ENCODE results near the gene ARL10.
A peak's percentile ranks its signal among the peaks of the same experiment; 100 is the strongest.

Gene ARL10

DNA sequence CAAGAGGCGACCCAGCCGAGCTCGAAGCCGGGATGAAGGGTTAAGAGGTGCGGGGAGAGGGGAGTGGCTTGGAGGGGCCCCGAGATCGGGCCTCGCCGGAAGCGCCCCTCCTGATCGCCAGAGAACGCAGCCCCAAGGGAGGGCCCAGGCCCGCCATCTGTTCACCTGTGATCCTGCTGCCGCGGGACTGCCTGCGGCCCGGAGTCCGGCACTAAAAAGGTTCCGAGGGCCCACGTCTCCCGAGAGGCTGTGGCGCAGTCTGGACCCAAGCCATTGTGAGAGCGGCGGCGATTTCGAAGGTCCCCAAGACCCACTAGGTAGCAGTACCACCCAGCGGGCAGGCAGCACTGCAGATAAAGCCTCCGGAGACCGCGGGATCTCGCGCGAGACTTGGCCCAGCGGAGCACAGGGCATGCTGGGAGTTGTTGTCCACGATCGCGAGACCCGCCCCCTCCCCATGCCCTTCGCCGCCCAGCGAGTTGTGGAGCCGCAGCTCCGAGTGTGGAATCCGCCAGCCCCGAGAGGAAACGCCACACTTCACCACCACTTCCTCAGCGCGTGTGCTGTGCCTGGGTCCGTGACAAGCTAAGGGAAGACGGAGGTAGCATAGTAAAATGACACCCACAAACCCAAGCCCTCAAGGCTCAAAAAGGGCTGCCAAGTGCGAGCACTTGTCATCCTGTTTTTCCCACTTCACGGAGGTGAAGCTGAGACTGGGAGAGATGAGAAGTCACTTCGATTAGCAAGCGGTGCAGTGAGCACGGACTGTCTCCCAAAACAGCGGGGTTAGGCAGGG lies 3.7 kb upstream of the ARL10 start, which contains the start of gene KIAA1191:
Gene KIAA1191, minus strand, starts transcription at position 328 of the 796 bp plus-strand sequence. CDS start 2,256 bp downstream, outside the sequence.
- DNase-seq (ENCODE audit: low spot score): peak; percentile 91

DNA sequence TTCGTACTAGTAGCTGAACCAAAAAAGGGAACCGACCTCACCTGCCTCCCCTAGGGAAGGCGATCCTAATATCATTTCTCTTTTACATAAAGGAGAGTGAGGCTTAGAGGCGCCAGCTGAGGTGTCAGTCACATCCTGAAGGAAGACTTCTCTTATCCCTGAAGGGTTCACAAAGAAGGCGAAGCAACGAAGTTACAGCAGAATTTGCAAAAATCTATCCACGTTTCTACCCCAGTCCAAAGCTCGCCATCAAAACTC lies 3.1 kb upstream of the ARL10 start:
- DNase-seq (ENCODE audit: low spot score): no peak

DNA sequence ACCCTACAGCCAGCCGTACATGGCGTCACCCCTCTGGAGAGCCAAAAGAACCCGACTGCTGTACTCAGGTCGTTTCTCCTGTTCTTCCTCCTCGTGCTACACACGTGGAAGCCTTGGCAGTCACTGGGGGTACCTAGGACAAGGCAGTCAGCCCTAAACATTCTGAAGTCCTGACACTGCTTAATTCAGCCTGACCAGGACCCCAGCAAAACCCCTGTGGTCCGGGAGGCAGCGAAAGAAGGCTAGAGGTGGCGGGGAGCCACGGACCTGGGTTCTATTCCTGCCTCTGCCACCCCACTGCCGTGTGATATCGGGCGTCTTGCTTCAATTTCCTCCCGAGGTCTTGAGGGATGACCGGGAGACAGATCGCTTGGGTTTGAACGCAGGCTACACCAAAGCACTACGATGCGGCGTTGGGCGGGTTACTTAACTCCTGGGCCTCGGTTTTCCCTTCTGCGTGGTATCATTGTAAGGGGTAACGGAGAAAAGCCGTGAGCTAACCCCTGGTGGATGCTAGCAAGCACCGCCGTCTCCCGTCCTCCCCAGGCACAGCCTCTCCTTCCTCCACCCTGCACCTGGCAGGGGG lies 429 bp upstream of the ARL10 start:
- no peak for DNase-seq (ENCODE audit: low spot score)

DNA sequence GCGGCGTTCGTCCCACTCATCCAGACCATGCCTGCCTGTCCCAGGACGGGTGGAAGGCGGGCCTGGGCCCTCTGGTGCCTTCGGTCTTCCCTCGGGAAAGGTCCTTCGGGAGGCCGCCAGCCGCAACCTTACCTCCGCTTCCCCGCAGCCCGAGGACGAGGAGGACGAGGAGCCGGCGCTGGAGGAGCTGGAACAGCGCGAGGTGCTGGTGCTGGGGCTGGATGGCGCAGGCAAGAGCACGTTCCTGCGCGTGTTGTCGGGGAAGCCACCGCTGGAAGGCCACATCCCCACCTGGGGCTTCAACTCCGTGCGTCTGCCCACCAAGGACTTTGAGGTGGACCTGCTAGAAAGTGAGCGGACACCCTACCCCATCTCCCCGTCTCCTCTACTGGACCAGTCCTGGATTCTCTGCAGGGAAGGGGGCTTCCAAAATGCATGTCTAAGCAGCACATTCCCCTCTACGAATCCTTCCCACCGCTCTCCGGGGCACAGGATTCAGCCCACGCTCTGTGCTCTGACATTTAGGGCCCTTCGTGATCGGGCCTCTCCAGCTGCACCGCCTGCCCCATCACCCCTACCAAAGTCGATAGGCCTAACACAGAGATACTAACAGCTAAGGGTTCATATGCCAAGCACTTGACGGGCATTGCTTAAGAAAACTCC lies 1.1 kb downstream of the ARL10 start:
- no peak for DNase-seq (ENCODE audit: low spot score)

DNA sequence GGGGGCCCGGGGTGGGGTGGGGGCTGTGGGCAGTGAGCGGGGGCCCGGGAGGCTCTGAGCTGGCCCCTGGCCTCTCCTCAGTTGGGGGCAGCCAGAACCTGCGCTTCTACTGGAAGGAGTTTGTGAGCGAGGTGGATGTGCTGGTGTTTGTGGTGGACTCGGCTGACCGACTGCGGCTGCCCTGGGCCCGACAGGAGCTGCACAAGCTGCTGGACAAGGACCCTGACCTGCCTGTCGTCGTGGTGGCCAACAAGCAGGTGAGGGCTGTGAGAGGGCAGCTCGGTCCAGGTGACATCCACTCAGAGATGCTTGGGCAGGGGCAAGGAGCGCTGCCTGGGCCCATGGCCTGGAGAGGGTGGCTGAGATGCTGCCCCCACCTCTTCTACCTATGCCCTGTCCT lies 3.4 kb downstream of the ARL10 start:
- no peak for DNase-seq (ENCODE audit: low spot score)

DNA sequence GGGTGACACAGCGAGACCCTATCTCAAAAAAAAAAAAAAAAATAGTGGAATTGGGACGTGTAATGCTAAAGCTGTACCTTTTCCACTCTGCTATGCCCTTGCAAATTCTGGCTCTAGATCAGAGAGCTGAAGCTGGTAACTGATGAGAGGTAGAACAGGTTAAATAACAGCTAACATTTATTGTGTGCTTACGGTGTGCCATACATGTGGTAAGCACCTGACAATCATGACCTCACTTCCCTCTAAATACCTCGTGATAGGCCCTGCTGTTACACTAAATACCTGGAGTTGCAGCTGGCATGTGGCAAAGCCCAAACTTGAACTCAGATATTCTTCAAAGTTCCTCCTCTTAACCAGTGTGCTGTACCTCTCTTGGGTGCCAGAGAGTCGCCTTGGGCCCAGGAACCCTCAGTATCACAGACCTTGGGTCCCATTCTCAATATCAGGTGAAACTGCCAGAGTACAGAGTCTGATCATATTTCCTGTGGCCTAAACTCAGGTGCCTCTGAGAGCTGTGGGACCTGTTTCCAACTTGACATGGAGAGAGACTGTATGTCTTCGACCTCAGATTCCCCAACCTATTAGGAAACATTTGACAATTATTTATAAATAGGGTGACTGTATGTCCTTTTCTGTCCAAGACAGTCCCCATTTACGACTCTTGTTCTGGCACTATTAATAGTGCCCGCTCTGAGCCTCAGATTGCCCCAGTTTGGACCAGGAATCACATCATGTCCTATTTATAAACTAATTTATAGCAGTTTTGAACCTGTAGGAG lies 4.8 kb downstream of the ARL10 start:
- no peak for DNase-seq (ENCODE audit: low spot score)

DNA sequence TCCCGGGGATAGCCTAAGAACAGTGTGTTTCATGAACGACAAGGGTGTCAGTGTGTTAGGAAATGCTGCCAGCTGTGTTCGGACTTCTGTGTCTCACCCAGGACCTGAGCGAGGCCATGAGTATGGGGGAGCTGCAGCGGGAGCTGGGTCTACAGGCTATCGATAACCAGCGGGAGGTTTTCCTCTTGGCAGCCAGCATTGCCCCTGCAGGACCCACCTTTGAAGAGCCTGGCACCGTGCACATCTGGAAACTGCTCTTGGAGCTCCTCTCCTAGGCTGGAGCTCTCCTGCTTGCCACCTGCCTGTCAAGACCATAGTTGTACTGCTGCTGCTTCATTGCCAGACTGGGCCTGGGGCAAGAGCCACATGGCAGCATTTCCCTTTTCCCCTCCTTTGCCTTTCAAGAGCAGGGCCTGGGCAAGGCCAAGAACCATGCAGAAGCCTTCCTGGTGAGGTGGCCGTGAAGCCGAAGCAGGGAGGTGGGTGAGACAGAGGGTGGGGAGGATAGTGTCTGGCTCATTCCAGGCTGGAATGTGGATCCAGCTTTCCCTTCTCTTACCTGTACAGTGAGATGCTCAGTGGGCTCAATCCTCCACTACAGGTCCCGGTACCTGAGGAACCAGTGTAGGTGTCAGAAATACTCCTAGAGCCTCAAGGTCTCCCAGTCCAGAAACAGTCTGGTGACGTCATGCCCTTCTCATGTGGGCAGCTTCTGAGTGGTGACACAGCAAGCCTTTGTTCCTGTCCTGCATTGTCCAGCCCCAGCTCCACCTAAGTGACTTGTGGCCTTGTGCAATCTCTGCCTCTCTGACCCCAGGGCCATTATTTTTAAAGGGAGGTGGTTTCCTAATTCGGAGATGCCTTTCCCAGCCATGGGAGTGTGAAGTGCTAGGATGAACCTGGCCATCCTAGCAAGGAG lies 6.6 kb downstream of the ARL10 start:
- DNase-seq (ENCODE audit: low spot score): no peak

DNA sequence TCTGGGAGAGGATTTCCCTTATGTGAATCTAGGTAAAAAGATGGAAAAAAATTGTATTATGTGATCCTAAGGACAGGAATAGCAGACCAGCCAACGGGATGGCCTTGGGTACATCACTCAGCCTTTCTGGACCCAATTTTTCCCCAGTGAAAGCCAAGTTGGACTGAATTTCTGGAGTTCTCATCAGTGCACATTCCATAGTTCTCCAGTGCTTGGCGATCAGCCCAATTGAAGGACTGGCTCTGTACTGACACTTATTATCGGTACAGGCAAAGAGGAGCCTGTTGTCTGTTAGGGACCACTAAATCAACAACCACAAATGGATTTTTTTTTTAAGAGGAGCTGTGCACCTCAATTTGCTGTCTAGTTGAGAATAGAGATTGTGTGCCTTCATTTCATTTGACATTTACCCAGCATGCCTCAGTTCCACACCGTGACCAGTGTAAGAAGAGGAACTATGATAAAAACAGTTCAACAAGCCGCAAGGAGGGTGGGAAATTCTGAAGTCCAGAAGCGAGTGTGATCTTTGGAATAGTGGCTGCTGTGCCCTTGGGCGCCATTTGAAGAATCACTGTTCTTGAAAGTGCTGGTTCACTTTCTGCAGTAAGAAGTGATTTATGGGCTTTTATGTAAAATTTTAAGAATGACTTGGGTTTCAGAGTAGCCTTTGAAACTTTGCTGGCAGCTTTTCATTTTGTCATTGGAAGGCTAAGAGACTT lies 8.0 kb downstream of the ARL10 start:
- no peak for DNase-seq (ENCODE audit: low spot score)

DNA sequence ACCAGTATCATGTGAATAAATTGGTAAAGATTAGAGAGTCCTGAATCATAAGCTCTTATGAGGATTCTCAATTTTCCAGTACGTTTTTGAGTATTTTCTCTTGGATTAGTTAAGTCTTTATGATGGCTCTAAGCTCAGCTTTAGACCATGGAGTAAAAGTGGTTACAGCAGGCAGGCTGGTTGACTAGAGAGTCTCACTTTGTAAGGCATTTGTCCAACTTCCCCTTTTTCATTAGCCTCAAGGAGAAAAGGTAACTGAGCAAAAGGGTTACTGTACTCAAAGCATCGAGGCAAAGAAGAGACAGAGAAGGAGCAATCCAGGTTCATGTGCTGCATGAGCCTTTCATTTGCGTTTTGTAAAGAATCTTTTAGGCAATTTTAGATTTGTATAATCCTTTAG lies 14.6 kb downstream of the ARL10 start:
- no peak for DNase-seq (ENCODE audit: low spot score)

DNA sequence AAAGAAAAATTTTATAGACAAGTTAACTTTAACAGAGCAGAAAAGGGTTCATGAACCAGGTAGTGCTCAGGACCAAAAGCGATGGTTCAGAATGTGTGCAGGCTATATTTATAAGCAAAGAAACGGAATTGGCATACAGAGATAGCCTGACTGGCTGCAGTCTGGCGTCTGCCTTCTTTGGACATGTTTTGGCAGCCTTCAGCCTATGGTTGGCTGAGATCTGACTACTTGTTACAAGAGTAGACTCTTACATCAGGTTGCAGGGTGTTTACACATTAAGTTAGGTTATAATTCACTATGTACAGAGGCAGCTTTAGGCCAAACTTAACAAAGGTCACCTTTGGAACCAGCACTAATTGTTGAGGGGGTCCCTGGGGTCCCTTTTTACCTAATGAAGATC lies 16.1 kb downstream of the ARL10 start:
- no peak for DNase-seq (ENCODE audit: low spot score)

DNA sequence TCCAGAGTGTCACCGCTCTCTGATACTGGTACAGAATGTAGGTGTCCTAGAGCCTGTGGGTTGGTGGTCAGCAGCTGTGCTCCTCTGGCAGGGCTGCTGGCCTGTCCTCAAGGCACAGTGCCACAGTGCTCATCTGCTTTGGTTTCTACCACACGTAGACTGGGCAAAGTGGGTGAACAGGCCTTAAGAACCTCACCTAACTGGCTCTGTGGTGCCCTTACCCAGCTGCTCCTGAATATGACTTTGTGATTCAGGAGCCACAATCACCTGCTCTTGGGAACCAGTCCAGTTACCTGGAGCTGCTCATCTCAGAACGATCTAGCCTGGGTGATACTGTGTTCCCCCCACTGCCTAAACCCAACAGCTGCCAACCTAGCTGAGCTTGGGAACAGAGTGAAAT lies 16.7 kb downstream of the ARL10 start:
- DNase-seq (ENCODE audit: low spot score): no peak

DNA sequence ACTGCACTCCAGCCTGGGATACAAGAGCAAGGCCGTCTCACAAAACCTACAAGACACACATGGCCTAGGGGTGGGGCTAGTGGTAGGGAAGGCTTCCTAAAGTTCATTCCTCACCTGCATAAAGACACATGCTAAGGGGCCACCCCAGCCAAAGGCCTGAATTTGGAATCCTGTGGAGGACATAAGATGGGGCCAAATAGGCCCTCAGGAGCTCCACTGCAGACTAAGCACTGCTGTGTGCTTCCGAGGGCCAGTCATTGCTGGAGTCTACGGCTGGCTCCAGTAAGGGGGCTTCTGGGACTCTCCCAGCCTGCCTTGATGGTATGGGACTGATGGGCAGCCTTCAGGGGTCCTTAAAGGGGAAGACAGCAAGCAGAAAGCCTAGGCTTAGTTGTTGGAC lies 17.4 kb downstream of the ARL10 start:
- DNase-seq (ENCODE audit: low spot score): no peak

DNA sequence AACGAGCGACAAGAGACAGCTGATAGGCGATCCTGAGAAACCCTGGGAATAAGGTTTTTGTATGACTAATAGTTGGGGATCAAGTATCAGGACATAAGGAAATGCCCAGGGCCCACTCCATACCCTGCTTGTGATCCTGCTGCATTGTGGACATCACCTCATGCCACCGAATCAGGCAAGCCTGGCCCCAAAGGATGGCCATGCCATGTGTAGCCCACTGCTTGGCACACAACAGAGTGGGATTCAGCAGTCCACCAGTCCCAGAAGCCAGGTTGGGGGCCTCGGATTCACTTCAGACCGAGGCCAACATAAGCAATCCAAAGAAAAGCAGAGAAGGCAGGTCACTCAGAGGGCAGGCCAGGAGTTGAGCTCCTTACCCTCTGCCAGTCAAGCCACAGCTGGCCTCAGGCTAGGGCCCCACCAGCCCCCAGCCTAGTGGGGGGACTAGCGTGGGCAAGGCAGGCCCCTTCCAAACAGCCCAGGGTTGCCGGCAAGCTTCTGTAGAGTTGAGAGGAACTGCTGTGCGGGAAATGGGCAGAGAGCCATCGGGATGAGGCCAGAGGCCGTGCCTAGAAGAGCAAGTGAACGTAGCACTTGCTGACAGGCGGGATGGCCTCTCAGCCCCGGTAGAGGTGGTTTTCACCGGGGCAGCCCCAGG lies 18.1 kb downstream of the ARL10 start:
- no peak for DNase-seq (ENCODE audit: low spot score)

DNA sequence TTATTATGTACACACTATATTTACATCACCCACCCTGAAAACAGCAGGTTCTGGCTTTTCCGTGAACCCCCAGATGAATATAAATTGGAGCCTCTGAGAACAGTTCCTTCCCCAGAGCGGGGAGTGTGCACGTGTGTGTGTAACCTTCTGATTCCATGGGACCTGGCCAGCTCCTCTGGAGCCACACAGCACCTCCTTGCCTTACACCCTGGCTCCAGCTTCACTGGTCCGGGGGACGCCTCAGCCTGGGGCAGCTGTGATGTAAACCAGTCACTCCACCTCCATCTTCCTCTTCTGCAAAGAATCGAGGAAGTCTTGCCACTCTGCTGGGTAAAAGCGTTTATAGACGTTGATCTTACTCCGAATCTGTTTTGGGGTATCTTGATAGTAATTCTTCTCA lies 18.7 kb downstream of the ARL10 start:
- DNase-seq (ENCODE audit: low spot score): no peak

DNA sequence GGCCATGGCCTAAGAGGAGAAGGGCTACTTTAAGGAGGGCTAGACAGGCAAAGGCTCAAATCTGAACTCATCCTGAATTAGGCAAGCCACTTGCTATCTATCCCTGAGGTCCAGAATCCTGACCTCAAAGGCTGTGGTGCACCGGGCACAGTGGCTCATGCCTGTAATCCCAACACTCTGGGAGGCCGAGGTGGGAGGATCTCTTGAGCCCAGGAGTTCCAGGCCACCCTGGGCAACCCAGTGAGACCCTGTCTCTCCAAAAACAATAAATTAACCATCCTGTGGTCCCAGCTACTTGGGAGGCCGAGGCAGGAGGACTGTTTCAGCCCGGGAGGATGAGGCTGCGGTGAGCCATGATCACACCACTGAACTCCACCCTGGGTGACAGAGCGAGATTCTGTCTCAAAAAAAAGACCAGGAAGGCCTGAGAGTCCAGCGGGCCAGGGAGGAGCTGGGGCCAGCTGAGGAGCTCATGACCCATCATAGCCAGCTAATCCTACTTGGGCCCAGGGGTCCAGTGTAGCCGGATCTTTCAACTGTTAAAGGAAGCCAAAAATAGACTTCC lies 19.2 kb downstream of the ARL10 start:
- DNase-seq (ENCODE audit: low spot score): no peak

DNA sequence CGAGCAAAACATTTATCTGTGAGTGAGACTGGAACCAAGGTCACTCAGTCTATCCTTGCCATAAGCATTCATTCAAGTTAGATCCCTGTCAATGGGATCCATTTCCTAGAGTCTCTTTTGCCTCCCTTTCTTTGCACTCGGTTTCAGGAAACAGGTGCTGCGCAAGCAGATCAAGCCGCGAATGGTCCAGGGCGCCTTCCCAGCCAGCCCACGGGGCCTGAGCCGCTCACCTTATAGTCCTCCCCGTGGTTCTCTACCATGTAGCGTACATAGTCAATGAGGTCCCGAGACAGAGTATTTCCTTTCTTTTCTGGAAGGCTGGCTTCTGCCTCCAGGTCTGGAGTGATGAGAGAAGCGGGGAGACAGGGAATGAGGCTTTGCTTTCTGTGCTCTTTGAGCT lies 19.7 kb downstream of the ARL10 start:
- DNase-seq (ENCODE audit: low spot score): no peak

DNA sequence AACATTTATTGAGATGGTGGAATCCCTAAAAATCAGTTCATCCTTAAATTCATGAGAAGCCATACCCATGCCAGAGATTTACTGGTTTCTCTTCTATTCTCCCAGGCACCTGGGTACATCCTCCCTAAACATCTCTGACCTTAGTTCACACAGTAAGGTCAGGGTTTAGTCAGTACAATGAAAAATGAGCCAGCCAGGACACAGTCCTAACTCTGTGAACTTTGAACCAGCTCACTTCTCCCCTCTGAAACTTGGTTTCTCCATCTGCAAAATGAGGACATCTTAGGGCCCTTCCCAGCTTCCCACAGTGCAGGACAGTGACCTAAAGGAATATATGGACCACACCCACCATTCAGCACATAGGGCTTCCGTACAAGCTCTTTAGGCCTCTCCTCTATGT lies 21.2 kb downstream of the ARL10 start:
- DNase-seq (ENCODE audit: low spot score): no peak

DNA sequence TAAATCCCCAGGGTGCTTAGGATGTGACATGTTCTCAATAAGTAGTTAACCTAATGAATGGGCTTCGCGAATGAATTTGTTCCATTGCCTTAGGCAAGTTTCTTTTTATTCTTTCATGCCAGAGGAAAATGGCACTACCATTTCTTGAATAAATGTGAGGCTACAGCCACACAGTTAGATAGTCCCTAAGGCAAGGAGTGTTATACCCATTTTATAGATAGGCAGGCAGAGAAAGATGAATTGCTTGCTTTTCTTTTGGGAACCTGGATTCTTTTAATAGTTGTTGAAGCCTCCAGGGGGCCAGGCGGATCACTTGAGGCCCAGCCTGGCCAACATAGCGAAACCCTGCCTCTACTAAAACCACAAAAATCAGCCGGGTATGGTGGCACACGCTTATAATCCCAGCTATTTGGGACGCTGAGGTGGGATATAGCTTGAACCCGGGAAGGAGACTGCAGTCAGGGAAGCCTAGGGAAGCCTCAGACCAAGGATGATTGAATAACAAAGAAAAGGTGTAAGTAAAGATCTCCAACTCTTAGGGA lies 22.2 kb downstream of the ARL10 start:
- no peak for DNase-seq (ENCODE audit: low spot score)

DNA sequence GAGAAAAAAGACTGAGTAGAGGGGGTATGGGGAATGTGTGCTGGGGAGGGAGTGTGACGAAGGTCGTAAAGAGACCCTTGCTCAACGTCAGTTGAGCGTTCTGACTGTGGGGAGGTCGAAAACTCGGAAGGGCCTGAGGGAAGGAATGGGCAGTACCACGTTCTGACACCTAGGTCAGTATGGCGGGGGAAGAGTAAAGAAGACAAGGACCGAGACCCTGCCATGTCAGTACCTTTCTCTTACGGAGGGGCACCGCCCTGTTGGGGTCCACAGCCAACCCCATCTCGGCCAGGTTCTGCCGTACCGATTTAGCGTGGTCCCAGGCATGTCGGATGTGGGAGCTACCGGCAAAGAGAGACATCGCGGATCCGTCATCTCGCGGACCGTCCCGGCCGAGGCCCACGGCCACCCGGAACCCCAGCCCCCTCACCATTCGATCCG lies 22.7 kb downstream of the ARL10 start:
- peak; percentile 73 for DNase-seq (ENCODE audit: low spot score)
